Measurements from ENCODE around the gene RASL11A. TPM values are rescaled to one million over a fixed set of nuclear protein-coding genes. Genes with fewer than 3 reads are reported as not detected.

RASL11A gene
- polyA plus RNA-seq, 1 experiment: 67.0 TPM

- TF ChIP-seq, protein P1, sequence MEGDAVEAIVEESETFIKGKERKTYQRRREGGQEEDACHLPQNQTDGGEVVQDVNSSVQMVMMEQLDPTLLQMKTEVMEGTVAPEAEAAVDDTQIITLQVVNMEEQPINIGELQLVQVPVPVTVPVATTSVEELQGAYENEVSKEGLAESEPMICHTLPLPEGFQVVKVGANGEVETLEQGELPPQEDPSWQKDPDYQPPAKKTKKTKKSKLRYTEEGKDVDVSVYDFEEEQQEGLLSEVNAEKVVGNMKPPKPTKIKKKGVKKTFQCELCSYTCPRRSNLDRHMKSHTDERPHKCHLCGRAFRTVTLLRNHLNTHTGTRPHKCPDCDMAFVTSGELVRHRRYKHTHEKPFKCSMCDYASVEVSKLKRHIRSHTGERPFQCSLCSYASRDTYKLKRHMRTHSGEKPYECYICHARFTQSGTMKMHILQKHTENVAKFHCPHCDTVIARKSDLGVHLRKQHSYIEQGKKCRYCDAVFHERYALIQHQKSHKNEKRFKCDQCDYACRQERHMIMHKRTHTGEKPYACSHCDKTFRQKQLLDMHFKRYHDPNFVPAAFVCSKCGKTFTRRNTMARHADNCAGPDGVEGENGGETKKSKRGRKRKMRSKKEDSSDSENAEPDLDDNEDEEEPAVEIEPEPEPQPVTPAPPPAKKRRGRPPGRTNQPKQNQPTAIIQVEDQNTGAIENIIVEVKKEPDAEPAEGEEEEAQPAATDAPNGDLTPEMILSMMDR (IDR thresholded peaks at IDR 0.05; ENCODE audit: insufficient read depth, low read depth, low read length): no peak
- POLR2A ChIA-PET: no interaction called here
- Histone ChIP-seq H3K4me3 (ENCODE audit: low read depth, low read length) (no peak overlapping the region), H3K27me3 (ENCODE audit: control insufficient read depth, insufficient read depth, low read length) (no peaks in the 10 kb centered on the region), H3K36me3 (ENCODE audit: control insufficient read depth, insufficient read depth, low read length) (no peaks in the 10 kb centered on the region)
- CTCF ChIA-PET: interaction anchor here (0.9 to 1.3 kb wide), 2 partner anchors 36 to 363 kb away, joined by 3 read pairs; no protein-coding TSS in a partner anchor
- no peak for DNase-seq (ENCODE audit: low read depth)
Observed at GRCh38 chr13:27309401-27309958, 38.9 kb downstream of the RASL11A start.

GRCh38 chr13:27309967-27310598 lies 39.5 kb downstream of the RASL11A start:
- peak; percentile 2 for DNase-seq (ENCODE audit: low read depth)
- CTCF ChIA-PET: interaction anchor here (0.9 to 1.3 kb wide), 2 partner anchors 36 to 363 kb away, joined by 3 read pairs; no protein-coding TSS in a partner anchor

DNA sequence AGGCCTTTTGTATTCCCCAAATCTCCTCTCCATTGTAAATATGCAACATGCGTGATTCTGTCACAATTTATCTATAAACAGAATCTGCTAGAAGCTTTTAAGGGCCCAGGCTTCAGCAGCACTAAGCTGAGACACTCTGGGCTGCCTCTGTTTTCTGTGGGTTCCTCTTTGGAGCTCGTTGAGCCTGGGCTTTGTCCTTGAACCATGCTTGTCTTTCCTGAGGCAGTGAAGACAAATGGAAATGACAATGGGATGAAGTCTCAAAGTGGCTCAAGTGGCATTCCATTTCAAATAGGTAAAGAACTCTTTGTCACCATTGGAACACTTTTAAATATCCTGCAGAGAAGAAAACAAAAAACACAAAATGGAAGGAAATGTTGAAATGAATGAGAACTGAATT lies 40.3 kb downstream of the RASL11A start:
- Histone ChIP-seq H3K27me3 (ENCODE audit: control insufficient read depth, insufficient read depth, low read length) (no peaks in the 10 kb centered on the region), H3K4me3 (ENCODE audit: low read depth, low read length) (no peak overlapping the region), H3K36me3 (ENCODE audit: control insufficient read depth, insufficient read depth, low read length) (no peaks in the 10 kb centered on the region)
- POLR2A ChIA-PET: no interaction called here
- DNase-seq (ENCODE audit: low read depth): no peak
- CTCF ChIA-PET: no interaction called here
- TF ChIP-seq, protein P1 (IDR thresholded peaks at IDR 0.05; ENCODE audit: insufficient read depth, low read depth, low read length): no peak

More at GRCh38 chr13:27309967-27310598, 39.5 kb downstream of the RASL11A start:
- TF ChIP-seq, protein P1 (IDR thresholded peaks at IDR 0.05; ENCODE audit: insufficient read depth, low read depth, low read length): no peak
- H3K4me3 ChIP-seq (ENCODE audit: low read depth, low read length): no peak overlapping the region
- H3K27me3 ChIP-seq (ENCODE audit: control insufficient read depth, insufficient read depth, low read length): no peaks in the 10 kb centered on the region
- POLR2A ChIA-PET: no interaction called here
- no peaks in the 10 kb centered on the region for H3K36me3 ChIP-seq (ENCODE audit: control insufficient read depth, insufficient read depth, low read length)

DNA sequence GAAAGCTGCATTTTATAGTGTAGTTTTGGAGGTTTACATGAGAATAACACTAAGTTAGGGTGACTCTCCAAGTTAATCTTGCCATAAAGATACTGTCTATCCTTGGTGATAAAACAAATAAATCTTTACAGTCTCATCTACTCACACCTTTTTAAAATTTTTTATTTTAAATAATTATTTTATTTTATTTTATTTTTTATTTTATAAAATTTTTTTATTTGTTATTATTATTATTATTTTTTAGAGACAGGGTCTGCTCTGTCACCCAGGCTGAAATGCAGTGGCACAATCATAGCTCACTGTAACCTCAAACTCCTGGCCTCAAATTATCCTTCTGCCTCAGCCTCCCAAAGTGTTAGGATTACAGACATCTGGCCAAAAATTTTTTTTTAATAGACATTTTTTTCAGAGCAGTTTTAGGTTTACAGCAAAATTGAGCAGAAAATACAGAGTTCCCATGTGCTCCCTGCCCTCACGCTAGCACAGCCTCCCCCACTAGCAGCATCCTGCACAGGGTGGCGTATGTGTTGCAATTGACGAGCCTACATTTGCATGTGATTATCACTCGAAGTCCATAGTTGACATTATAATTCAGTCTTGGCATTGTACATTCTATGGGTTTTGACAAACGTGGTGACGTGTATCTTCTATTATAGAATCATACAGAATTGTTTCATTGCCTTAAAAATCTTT lies 41.0 kb downstream of the RASL11A start:
- TF ChIP-seq, protein P1 (IDR thresholded peaks at IDR 0.05; ENCODE audit: insufficient read depth, low read depth, low read length): no peak
- DNase-seq (ENCODE audit: low read depth): no peak
- POLR2A ChIA-PET: no interaction called here
- CTCF ChIA-PET: no interaction called here
- no peak overlapping the region for H3K4me3 ChIP-seq (ENCODE audit: low read depth, low read length)
- no peaks in the 10 kb centered on the region for H3K36me3 ChIP-seq (ENCODE audit: control insufficient read depth, insufficient read depth, low read length)
- 0 out of 2 replicates have a peak, but pooled peaks cover 3% of the 10 kb centered on the region for H3K27me3 ChIP-seq (ENCODE audit: control insufficient read depth, insufficient read depth, low read length)

DNA sequence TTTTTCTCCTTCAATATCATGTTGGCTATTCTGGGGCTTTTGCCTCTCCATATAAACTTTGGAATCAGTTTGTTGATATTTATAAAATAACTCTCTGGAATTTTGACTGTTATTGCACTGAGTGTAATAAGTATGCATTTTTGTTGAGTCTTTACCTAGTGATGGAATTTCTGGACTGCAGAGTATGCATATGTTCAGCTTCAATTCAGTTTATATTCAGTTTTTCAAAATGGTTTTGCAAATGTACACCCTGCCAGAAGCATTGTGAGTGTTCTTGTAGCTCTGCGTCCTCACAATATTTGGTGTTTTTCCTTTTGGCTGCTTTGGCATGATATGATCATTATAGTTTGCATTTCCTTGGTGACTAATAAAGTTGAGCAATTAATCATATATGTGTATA lies 43.1 kb downstream of the RASL11A start:
- ChIA-PET POLR2A (no interaction called here), CTCF (interaction anchor here (1.0 to 1.3 kb wide), 2 partner anchors 30 to 329 kb away, joined by 3 read pairs; no protein-coding TSS in a partner anchor)

More for the DNA sequence above, 43.1 kb downstream of the RASL11A start:
- Histone ChIP-seq H3K4me3 (ENCODE audit: low read depth, low read length) (no peak overlapping the region), H3K36me3 (ENCODE audit: control insufficient read depth, insufficient read depth, low read length) (no peaks in the 10 kb centered on the region), H3K27me3 (ENCODE audit: control insufficient read depth, insufficient read depth, low read length) (0 out of 2 replicates have a peak, but pooled peaks cover 3% of the 10 kb centered on the region)
- TF ChIP-seq, protein P1 (IDR thresholded peaks at IDR 0.05; ENCODE audit: insufficient read depth, low read depth, low read length): no peak
- DNase-seq (ENCODE audit: low read depth): no peak

All from BJ (cell line).